ENCODE data around the gene SCNN1B. TPM values are rescaled to one million over a fixed set of nuclear protein-coding genes. Genes with fewer than 3 reads are reported as not detected.

Gene SCNN1B
- total RNA-seq, 1 experiment from 2014 or later, result not detected

GRCh38 chr16:23368469-23368868, 66.4 kb downstream of the SCNN1B start:
- POLR2A ChIA-PET, result no interaction called here
- TF ChIP-seq CTCF (IDR thresholded peaks at IDR 0.05; ENCODE audit: insufficient read depth in 1 of 2, low read depth in 1 of 2, low read length in 1 of 2, severe bottlenecking in 1 of 2, unreplicated experiment in 1 of 2), result no peak
- CTCF ChIA-PET, result no interaction called here
- H3K4me3 Mint-ChIP-seq (ENCODE audit: unreplicated experiment), result no peak overlapping the region
- H3K27me3 Mint-ChIP-seq (ENCODE audit: insufficient read depth, unreplicated experiment), result peaks cover 4% of the 10 kb centered on the region
- BruUV-seq (replicated peaks), result no TSS peak
- H3K36me3 Mint-ChIP-seq (ENCODE audit: insufficient read depth, unreplicated experiment), result peaks cover 5% of the 10 kb centered on the region
- no peaks in the 10 kb centered on the region for H3K27me3 ChIP-seq (replicated peaks; ENCODE audit: control insufficient read depth, insufficient read depth, low read length)
- H3K9me3 Mint-ChIP-seq (ENCODE audit: unreplicated experiment), result no peaks in the 10 kb centered on the region
- no peak overlapping the region for H3K27ac Mint-ChIP-seq (ENCODE audit: unreplicated experiment)
- H3K36me3 ChIP-seq (ENCODE audit: control insufficient read depth, insufficient read depth, low read length), result no peaks in the 10 kb centered on the region
- no peak for DNase-seq
- no peaks in the 10 kb centered on the region; the same call in 1 of the 2 replicates for H3K4me1 ChIP-seq
- no peaks in the 10 kb centered on the region for H3K9me3 ChIP-seq
- H3K4me3 ChIP-seq (ENCODE audit: low read depth, low read length), result no peak overlapping the region
- H3K4me1 Mint-ChIP-seq (ENCODE audit: low read depth, unreplicated experiment), result no peaks in the 10 kb centered on the region
- intact Hi-C loops (cut with micrococcal nuclease; ENCODE audit: unreplicated experiment), result no loop called here

DNA sequence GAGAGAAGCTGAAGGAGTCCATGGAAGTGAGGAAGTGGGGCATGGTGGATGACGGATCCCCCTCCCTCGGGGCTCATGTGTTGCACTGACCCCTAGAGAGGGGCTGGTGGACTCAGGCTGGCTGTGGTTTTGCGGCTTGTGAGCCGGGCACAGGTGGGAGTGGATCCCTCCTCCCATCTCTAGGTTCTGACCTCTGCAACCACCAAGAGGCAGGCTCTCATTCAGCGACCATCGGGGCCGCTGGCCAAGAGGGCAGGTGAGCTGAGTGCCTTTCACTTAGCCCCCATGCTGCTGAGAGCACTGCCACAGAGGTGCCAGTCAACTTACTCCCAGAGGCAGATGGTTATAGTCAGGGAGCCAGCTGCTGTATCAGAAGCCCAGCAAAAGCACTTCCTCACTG, 67.3 kb downstream of the SCNN1B start:
- intact Hi-C loops (cut with micrococcal nuclease; ENCODE audit: unreplicated experiment), result no loop called here
- no peaks in the 10 kb centered on the region for H3K4me1 ChIP-seq
- H3K27me3 ChIP-seq (replicated peaks; ENCODE audit: control insufficient read depth, insufficient read depth, low read length), result no peaks in the 10 kb centered on the region
- no peaks in the 10 kb centered on the region for H3K4me1 Mint-ChIP-seq (ENCODE audit: low read depth, unreplicated experiment)
- H3K9me3 Mint-ChIP-seq (ENCODE audit: unreplicated experiment), result no peaks in the 10 kb centered on the region
- no peaks in the 10 kb centered on the region for H3K36me3 ChIP-seq (ENCODE audit: control insufficient read depth, insufficient read depth, low read length)
- H3K36me3 Mint-ChIP-seq (ENCODE audit: insufficient read depth, unreplicated experiment), result peaks cover 5% of the 10 kb centered on the region
- CTCF ChIA-PET, result no interaction called here
- H3K4me3 ChIP-seq (ENCODE audit: low read depth, low read length), result no peak overlapping the region
- peaks cover 4% of the 10 kb centered on the region for H3K27me3 Mint-ChIP-seq (ENCODE audit: insufficient read depth, unreplicated experiment)
- no peaks in the 10 kb centered on the region for H3K9me3 ChIP-seq
- DNase-seq, result no peak
- no peak overlapping the region for H3K27ac Mint-ChIP-seq (ENCODE audit: unreplicated experiment)
- no TSS peak for BruUV-seq (replicated peaks)
- no peak for TF ChIP-seq CTCF (IDR thresholded peaks at IDR 0.05; ENCODE audit: insufficient read depth in 1 of 2, low read depth in 1 of 2, low read length in 1 of 2, severe bottlenecking in 1 of 2, unreplicated experiment in 1 of 2)
- POLR2A ChIA-PET, result no interaction called here
- no peak overlapping the region for H3K4me3 Mint-ChIP-seq (ENCODE audit: unreplicated experiment)

- no TSS peak for BruUV-seq (replicated peaks)
- H3K9me3 ChIP-seq, result no peaks in the 10 kb centered on the region
- intact Hi-C loops (cut with micrococcal nuclease; ENCODE audit: unreplicated experiment), result no loop called here
- Mint-ChIP-seq H3K36me3 (ENCODE audit: insufficient read depth, unreplicated experiment) (peaks cover 5% of the 10 kb centered on the region), H3K4me1 (ENCODE audit: low read depth, unreplicated experiment) (no peaks in the 10 kb centered on the region), H3K4me3 (ENCODE audit: unreplicated experiment) (no peak overlapping the region), H3K27ac (ENCODE audit: unreplicated experiment) (no peak overlapping the region), H3K27me3 (ENCODE audit: insufficient read depth, unreplicated experiment) (peaks cover 4% of the 10 kb centered on the region), H3K9me3 (ENCODE audit: unreplicated experiment) (no peaks in the 10 kb centered on the region)
- DNase-seq, result no peak
- TF ChIP-seq CTCF (IDR thresholded peaks at IDR 0.05; ENCODE audit: insufficient read depth in 1 of 2, low read depth in 1 of 2, low read length in 1 of 2, severe bottlenecking in 1 of 2, unreplicated experiment in 1 of 2), result no peak
- CTCF ChIA-PET, result no interaction called here
- no peaks in the 10 kb centered on the region for H3K36me3 ChIP-seq (ENCODE audit: control insufficient read depth, insufficient read depth, low read length)
- POLR2A ChIA-PET, result no interaction called here
- no peaks in the 10 kb centered on the region for H3K27me3 ChIP-seq (replicated peaks; ENCODE audit: control insufficient read depth, insufficient read depth, low read length)
- no peaks in the 10 kb centered on the region for H3K4me1 ChIP-seq
- no peak overlapping the region for H3K4me3 ChIP-seq (ENCODE audit: low read depth, low read length)
Measured at GRCh38 chr16:23371368-23371767, 69.3 kb downstream of the SCNN1B start.
